ENCODE measurements around the gene SPATA31D4. TPM values are rescaled to one million over a fixed set of nuclear protein-coding genes. Genes with fewer than 3 reads are reported as not detected.

The SPATA31D4 gene
- total RNA-seq, 1 donor from 2014 or later = not detected

- no peak overlapping the region for H3K4me3 Mint-ChIP-seq
- no peaks in the 10 kb centered on the region for H3K27me3 Mint-ChIP-seq (ENCODE audit: low read depth)
- TF ChIP-seq, protein P1, sequence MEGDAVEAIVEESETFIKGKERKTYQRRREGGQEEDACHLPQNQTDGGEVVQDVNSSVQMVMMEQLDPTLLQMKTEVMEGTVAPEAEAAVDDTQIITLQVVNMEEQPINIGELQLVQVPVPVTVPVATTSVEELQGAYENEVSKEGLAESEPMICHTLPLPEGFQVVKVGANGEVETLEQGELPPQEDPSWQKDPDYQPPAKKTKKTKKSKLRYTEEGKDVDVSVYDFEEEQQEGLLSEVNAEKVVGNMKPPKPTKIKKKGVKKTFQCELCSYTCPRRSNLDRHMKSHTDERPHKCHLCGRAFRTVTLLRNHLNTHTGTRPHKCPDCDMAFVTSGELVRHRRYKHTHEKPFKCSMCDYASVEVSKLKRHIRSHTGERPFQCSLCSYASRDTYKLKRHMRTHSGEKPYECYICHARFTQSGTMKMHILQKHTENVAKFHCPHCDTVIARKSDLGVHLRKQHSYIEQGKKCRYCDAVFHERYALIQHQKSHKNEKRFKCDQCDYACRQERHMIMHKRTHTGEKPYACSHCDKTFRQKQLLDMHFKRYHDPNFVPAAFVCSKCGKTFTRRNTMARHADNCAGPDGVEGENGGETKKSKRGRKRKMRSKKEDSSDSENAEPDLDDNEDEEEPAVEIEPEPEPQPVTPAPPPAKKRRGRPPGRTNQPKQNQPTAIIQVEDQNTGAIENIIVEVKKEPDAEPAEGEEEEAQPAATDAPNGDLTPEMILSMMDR (IDR thresholded peaks at IDR 0.05; ENCODE audit: unreplicated experiment) = no peak
- H3K27ac Mint-ChIP-seq = no peak overlapping the region
- no peaks in the 10 kb centered on the region for H3K4me1 Mint-ChIP-seq
- DNase-seq (ENCODE audit: low spot score in 2 of 2, unreplicated experiment in 2 of 2) = no peak
- H3K36me3 Mint-ChIP-seq = no peaks in the 10 kb centered on the region
- peaks cover 40% of the 10 kb centered on the region for H3K9me3 Mint-ChIP-seq
Measured at GRCh38 chr9:81971727-81972126, 43.5 kb downstream of the SPATA31D4 start.

DNA sequence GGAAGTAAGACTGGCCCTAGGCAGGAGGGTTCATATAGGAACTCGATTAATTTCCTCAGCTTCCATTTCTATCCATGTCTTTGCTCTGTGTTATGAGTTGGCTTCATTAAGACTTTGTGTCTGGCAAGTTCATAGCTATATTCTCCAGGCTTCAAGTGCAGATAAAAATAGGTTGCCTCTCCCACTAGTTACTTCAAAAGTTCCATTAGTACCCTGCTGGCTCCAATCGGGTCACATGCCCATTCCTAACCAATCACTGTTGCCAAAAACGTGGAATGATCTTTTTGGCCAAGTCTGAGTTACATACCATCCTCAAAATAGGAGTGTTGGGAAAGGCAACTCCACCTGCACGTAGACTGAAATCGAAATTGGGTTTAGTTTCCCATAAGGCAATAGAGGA is 46.5 kb downstream of the SPATA31D4 start:
- TF ChIP-seq, protein P1 (IDR thresholded peaks at IDR 0.05; ENCODE audit: unreplicated experiment) = no peak
- Mint-ChIP-seq H3K4me3 (no peak overlapping the region), H3K27ac (no peak overlapping the region), H3K27me3 (ENCODE audit: low read depth) (no peaks in the 10 kb centered on the region), H3K36me3 (peaks cover 3% of the 10 kb centered on the region), H3K9me3 (peaks cover 30% of the 10 kb centered on the region), H3K4me1 (no peaks in the 10 kb centered on the region)
- no peak for DNase-seq (ENCODE audit: low spot score in 2 of 2, unreplicated experiment in 2 of 2)

DNA sequence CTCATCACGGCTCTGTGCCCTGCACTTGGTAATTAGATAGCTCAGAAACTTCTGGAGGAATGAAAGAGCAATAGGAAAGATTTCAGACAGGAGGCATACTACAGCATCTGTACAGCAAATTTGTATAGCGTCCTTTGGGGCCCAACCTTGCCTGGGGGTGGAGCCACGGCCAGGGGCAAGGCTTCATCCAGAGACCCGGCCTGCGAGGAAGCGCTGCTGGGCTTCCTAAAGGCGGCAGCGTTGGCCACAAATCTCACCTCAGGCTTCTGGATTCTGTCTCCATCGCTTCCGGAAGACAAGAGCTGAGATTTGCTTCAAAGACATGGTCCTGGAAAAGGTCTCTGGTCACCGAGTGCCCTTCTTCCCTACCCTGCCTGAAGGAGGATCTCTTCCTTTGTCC is 48.1 kb downstream of the SPATA31D4 start:
- no peak for DNase-seq (ENCODE audit: low spot score in 2 of 2, unreplicated experiment in 2 of 2)
- H3K4me1 Mint-ChIP-seq = no peaks in the 10 kb centered on the region
- H3K36me3 Mint-ChIP-seq = peaks cover 3% of the 10 kb centered on the region
- no peak overlapping the region for H3K27ac Mint-ChIP-seq
- H3K4me3 Mint-ChIP-seq = no peak overlapping the region
- TF ChIP-seq, protein P1 (IDR thresholded peaks at IDR 0.05; ENCODE audit: unreplicated experiment) = no peak
- no peaks in the 10 kb centered on the region for H3K27me3 Mint-ChIP-seq (ENCODE audit: low read depth)
- H3K9me3 Mint-ChIP-seq = peaks cover 26% of the 10 kb centered on the region

- TF ChIP-seq, protein P1 (IDR thresholded peaks at IDR 0.05; ENCODE audit: unreplicated experiment) = no peak
- H3K27me3 Mint-ChIP-seq (ENCODE audit: low read depth) = no peaks in the 10 kb centered on the region
- no peaks in the 10 kb centered on the region for H3K4me1 Mint-ChIP-seq
- H3K4me3 Mint-ChIP-seq = no peak overlapping the region
- peaks cover 11% of the 10 kb centered on the region for H3K9me3 Mint-ChIP-seq
- peaks cover 3% of the 10 kb centered on the region for H3K36me3 Mint-ChIP-seq
- H3K27ac Mint-ChIP-seq = no peak overlapping the region
- DNase-seq (ENCODE audit: low spot score in 2 of 2, unreplicated experiment in 2 of 2) = no peak
Measured at GRCh38 chr9:81979196-81979595, 51.0 kb downstream of the SPATA31D4 start.

- peaks cover 3% of the 10 kb centered on the region for H3K36me3 Mint-ChIP-seq
- no peak overlapping the region for H3K4me3 Mint-ChIP-seq
- TF ChIP-seq, protein P1 (IDR thresholded peaks at IDR 0.05; ENCODE audit: unreplicated experiment) = no peak
- H3K27me3 Mint-ChIP-seq (ENCODE audit: low read depth) = no peaks in the 10 kb centered on the region
- no peak overlapping the region for H3K27ac Mint-ChIP-seq
- DNase-seq (ENCODE audit: low spot score in 2 of 2, unreplicated experiment in 2 of 2) = no peak
- peaks cover 5% of the 10 kb centered on the region for H3K4me1 Mint-ChIP-seq
- peaks cover 3% of the 10 kb centered on the region for H3K9me3 Mint-ChIP-seq
Measured at GRCh38 chr9:81980568-81980967, 52.3 kb downstream of the SPATA31D4 start.

- H3K4me3 Mint-ChIP-seq = no peak overlapping the region
- TF ChIP-seq, protein P1 (IDR thresholded peaks at IDR 0.05; ENCODE audit: unreplicated experiment) = no peak
- peaks cover 3% of the 10 kb centered on the region for H3K36me3 Mint-ChIP-seq
- H3K27ac Mint-ChIP-seq = no peak overlapping the region
- H3K9me3 Mint-ChIP-seq = peaks cover 3% of the 10 kb centered on the region
- no peak for DNase-seq (ENCODE audit: low spot score in 2 of 2, unreplicated experiment in 2 of 2)
- peaks cover 5% of the 10 kb centered on the region for H3K4me1 Mint-ChIP-seq
- no peaks in the 10 kb centered on the region for H3K27me3 Mint-ChIP-seq (ENCODE audit: low read depth)
Measured at GRCh38 chr9:81981883-81982282, 53.7 kb downstream of the SPATA31D4 start.
